Mucosa of rectum (tissue), 2 donors: ENCODE measurements around the gene RAMP2.
A peak's percentile ranks its signal among the peaks of the same experiment; 100 is the strongest.

Source experiments
- H3K27ac ChIP-seq, 2 donors: one replicate each; pipeline ENCODE4 v1.7.0; 2013; ENCODE audit warnings: inconsistent platforms in 2 of 2, low read depth in 2 of 2, low read length in 2 of 2
- H3K27me3 ChIP-seq, 2 donors: one replicate each; pipeline ENCODE4 v1.7.0; 2013; ENCODE audit warnings: low read length in 2 of 2; ENCODE audit not compliant: control insufficient read depth in 2 of 2, insufficient read depth in 2 of 2
- H3K36me3 ChIP-seq, 2 donors: one replicate each; pipeline ENCODE4 v1.7.0; 2013; ENCODE audit warnings: low read length in 2 of 2; ENCODE audit not compliant: control insufficient read depth in 2 of 2, insufficient read depth in 2 of 2
- H3K4me1 ChIP-seq, 2 donors: one replicate each; pipeline ENCODE4 v1.7.0; 2013; ENCODE audit warnings: low read length in 2 of 2, mild to moderate bottlenecking in 1 of 2; ENCODE audit not compliant: control insufficient read depth in 2 of 2, insufficient read depth in 2 of 2
- H3K4me3 ChIP-seq, 2 donors: one replicate each; pipeline ENCODE4 v1.7.0; 2013; ENCODE audit warnings: low read length in 2 of 2
- H3K9ac ChIP-seq, 2 donors: one replicate each; pipeline ENCODE4 v1.7.0; 2013; ENCODE audit warnings: low read length in 2 of 2, low read depth in 1 of 2, mild to moderate bottlenecking in 1 of 2
- H3K9me3 ChIP-seq, 2 donors: one replicate each; pipeline ENCODE4 v1.7.0; 2013; ENCODE audit warnings: low read length in 2 of 2; ENCODE audit not compliant: control insufficient read depth in 2 of 2
- donor health status: healthy.
- donor health status: Normal muscosa, but diverticular disease.

The RAMP2 gene

GRCh38 chr17:42792545-42792944 is 31.5 kb downstream of the RAMP2 start:
- H3K27me3 ChIP-seq, result no peaks in the 10 kb centered on the region
- no peak overlapping the region for H3K4me3 ChIP-seq
- peaks cover 23 to 25% of the 10 kb centered on the region in 2 donors for H3K4me1 ChIP-seq
- no peak overlapping the region for H3K9ac ChIP-seq
- no peaks in the 10 kb centered on the region for H3K9me3 ChIP-seq
- peaks cover 13 to 27% of the 10 kb centered on the region in 2 donors for H3K36me3 ChIP-seq
- H3K27ac ChIP-seq, result no peak overlapping the region

GRCh38 chr17:42795061-42795460 is 34.0 kb downstream of the RAMP2 start:
- H3K4me1 ChIP-seq, result peaks cover 35 to 37% of the 10 kb centered on the region in 2 donors
- no peaks in the 10 kb centered on the region for H3K27me3 ChIP-seq
- peak overlapping the region in 1 of 2 donors; percentile 60 for H3K9ac ChIP-seq
- no peaks in the 10 kb centered on the region for H3K9me3 ChIP-seq
- no peak overlapping the region for H3K4me3 ChIP-seq
- peaks cover 6 to 12% of the 10 kb centered on the region in 2 donors for H3K36me3 ChIP-seq
- peak overlapping the region; percentile 69 to 94 for H3K27ac ChIP-seq

- H3K27me3 ChIP-seq, result no peaks in the 10 kb centered on the region
- peaks cover 6 to 12% of the 10 kb centered on the region in 2 donors for H3K36me3 ChIP-seq
- no peak overlapping the region for H3K4me3 ChIP-seq
- peaks cover 35 to 37% of the 10 kb centered on the region in 2 donors for H3K4me1 ChIP-seq
- peak overlapping the region in 1 of 2 donors; percentile 60 for H3K9ac ChIP-seq
- peak overlapping the region; percentile 90 to 94 for H3K27ac ChIP-seq
- H3K9me3 ChIP-seq, result no peaks in the 10 kb centered on the region
Measured at GRCh38 chr17:42795465-42795864, 34.4 kb downstream of the RAMP2 start.

GRCh38 chr17:42796066-42796758 is 35.2 kb downstream of the RAMP2 start:
- Histone ChIP-seq H3K9ac (peak overlapping the region; percentile 26 to 60), H3K9me3 (no peaks in the 10 kb centered on the region), H3K4me3 (peak overlapping the region; percentile 5 to 98), H3K27ac (peak overlapping the region; percentile 90 to 94), H3K4me1 (peaks cover 35 to 37% of the 10 kb centered on the region in 2 donors), H3K36me3 (peaks cover 6 to 12% of the 10 kb centered on the region in 2 donors), H3K27me3 (no peaks in the 10 kb centered on the region)

GRCh38 chr17:42797067-42798007 is 36.3 kb downstream of the RAMP2 start:
- Histone ChIP-seq H3K27me3 (no peaks in the 10 kb centered on the region), H3K36me3 (peaks cover 6 to 12% of the 10 kb centered on the region in 2 donors), H3K27ac (peak overlapping the region; percentile 90 to 94), H3K4me3 (peak overlapping the region; percentile 97 to 98), H3K4me1 (peaks cover 36 to 37% of the 10 kb centered on the region in 2 donors), H3K9me3 (no peaks in the 10 kb centered on the region), H3K9ac (peak overlapping the region; percentile 97 to 99)

GRCh38 chr17:42798011-42798382 is 37.0 kb downstream of the RAMP2 start:
- no peaks in the 10 kb centered on the region for H3K27me3 ChIP-seq
- H3K9me3 ChIP-seq, result no peaks in the 10 kb centered on the region
- peak overlapping the region; percentile 97 to 99 for H3K9ac ChIP-seq
- H3K36me3 ChIP-seq, result peaks cover 6 to 12% of the 10 kb centered on the region in 2 donors
- peak overlapping the region; percentile 90 to 94 for H3K27ac ChIP-seq
- peaks cover 41 to 42% of the 10 kb centered on the region in 2 donors for H3K4me1 ChIP-seq
- H3K4me3 ChIP-seq, result peak overlapping the region; percentile 97 to 98

- Histone ChIP-seq H3K36me3 (peaks cover 6 to 12% of the 10 kb centered on the region in 2 donors), H3K4me1 (peaks cover 48% of the 10 kb centered on the region in 2 donors), H3K9me3 (no peaks in the 10 kb centered on the region), H3K9ac (peak within 1 kb of the TSS; percentile 97 to 99), H3K27me3 (no peaks in the 10 kb centered on the region), H3K4me3 (peak within 1 kb of the TSS; percentile 97 to 98), H3K27ac (peak within 1 kb of the TSS; percentile 90 to 94)
Measured at GRCh38 chr17:42798383-42799380, 37.7 kb downstream of the RAMP2 start, which contains the start of the genes CNTD1 and COA3. Gene CNTD1 (plus strand): TSS chr17:42798861. CDS start chr17:42799068, 207 bp downstream. Gene COA3 (minus strand): TSS chr17:42798704. CDS start chr17:42798681, 23 bp downstream.

GRCh38 chr17:42803074-42803883 is 42.3 kb downstream of the RAMP2 start:
- Histone ChIP-seq H3K36me3 (no peaks in the 10 kb centered on the region), H3K4me3 (no peak overlapping the region), H3K27ac (peak overlapping the region; percentile 49 to 80), H3K9me3 (no peaks in the 10 kb centered on the region), H3K4me1 (peaks cover 31 to 39% of the 10 kb centered on the region in 2 donors), H3K9ac (peak overlapping the region in 1 of 2 donors; percentile 56), H3K27me3 (no peaks in the 10 kb centered on the region)
